Testis (tissue), 3 donors: ENCODE results near the gene CCNY. TPM values are rescaled to one million over a fixed set of nuclear protein-coding genes. Genes with fewer than 3 reads are reported as not detected.
A peak's percentile ranks its signal among the peaks of the same experiment; 100 is the strongest.

ENCODE experiments used
- DNase-seq: peaks from one replicate; pipeline ENCODE4 v3.0.0-alpha.2; 2019
- H3K27ac ChIP-seq, 2 donors: fragments of 200-600 bp; sonication (generic); one replicate each; pipeline ENCODE4 v1.5.1; 2019
- H3K27me3 ChIP-seq: fragments of 200-600 bp; sonication (generic); one replicate; pipeline ENCODE4 v1.5.1; 2019
- H3K36me3 ChIP-seq: fragments of 200-600 bp; sonication (generic); one replicate; pipeline ENCODE4 v1.5.1; 2017; ENCODE audit warnings: low read depth; ENCODE audit errors: missing control alignments
- H3K4me1 ChIP-seq: fragments of 200-600 bp; sonication (generic); one replicate; pipeline ENCODE4 v1.5.1; 2019
- H3K4me3 ChIP-seq, 2 donors: fragments of 200-600 bp; sonication (generic); one replicate each; pipeline ENCODE4 v1.5.1; 2017 to 2019
- H3K9me3 ChIP-seq: fragments of 200-600 bp; sonication (generic); one replicate; pipeline ENCODE4 v1.5.1; 2017
- CTCF ChIP-seq, 3 experiments: fragments of 450-650 bp in 2 of 3; fragments of 200-600 bp in 1 of 3; sonication (generic) in 1 of 3; IDR thresholded peaks; one replicate each; pipeline ENCODE4 v1.5.1; 2016 to 2019; ENCODE audit warnings: antibody characterized with exemption in 3 of 3, mild to moderate bottlenecking in 2 of 3, moderate library complexity in 1 of 3
- POLR2A ChIP-seq: fragments of 450-650 bp; IDR thresholded peaks from one replicate; pipeline ENCODE4 v1.6.1; 2017; ENCODE audit warnings: antibody characterized with exemption, mild to moderate bottlenecking, moderate library complexity
- WGBS, 2 donors: methylation state at CpG; one replicate each; pipeline ENCODE4 v1.1.5; 2018; 5-methylcytosine and 5-hydroxymethylcytosine counted together
- intact Hi-C: fragments of 100-400 bp; cut with DNase I; formaldehyde crosslinking; loops from one replicate; pipeline ENCODE4 v1.15.1; 2023; ENCODE audit warnings: low total_unique reads
- polyA plus RNA-seq: library from polyadenylated mRNA; stranded (reverse); fragments of 350-450 nt; fragmentation: Illumina TruSeq; extraction: RNeasy Lipid Tissue Mini Kit (QIAGEN cat#74804); gene quantifications from one replicate; pipeline ENCODE4 v1.2.3, GENCODE V29; 2014; ENCODE audit warnings: low read depth, low replicate concordance; ENCODE audit not compliant: insufficient read depth
- total RNA-seq, 2 donors: library from RNA; depleted of rRNA; stranded (reverse); fragments of >200 nt; gene quantifications; one replicate each; pipeline ENCODE4 v1.2.3, GENCODE V29; 2016

The CCNY gene
- total and polyA plus RNA-seq, 3 donors from 2014 or later: 103 to 380 (median 132) TPM

- Histone ChIP-seq H3K36me3 (no peaks in the 10 kb centered on the region), H3K4me1 (peaks cover 46% of the 10 kb centered on the region), H3K27me3 (no peaks in the 10 kb centered on the region), H3K9me3 (no peaks in the 10 kb centered on the region), H3K4me3 (no peak overlapping the region), H3K27ac (peak overlapping the region in 1 of 2 donors; percentile 31)
- DNase-seq: peak; percentile 66
- intact Hi-C loops: no loop called here
- TF ChIP-seq CTCF (IDR thresholded peaks at IDR 0.05) (no peak), POLR2A (no peak)
- WGBS, 2 donors: 65 to 67% methylated on average over 11 of the region's 11 CpGs
Measured at GRCh38 chr10:35448687-35449662, 112.7 kb downstream of the CCNY start.

- intact Hi-C loops: no loop called here
- no peaks in the 10 kb centered on the region for H3K36me3 ChIP-seq
- H3K4me3 ChIP-seq: no peak overlapping the region
- no peaks in the 10 kb centered on the region for H3K27me3 ChIP-seq
- H3K27ac ChIP-seq: no peak overlapping the region
- DNase-seq: no peak
- peaks cover 56% of the 10 kb centered on the region for H3K4me1 ChIP-seq
- TF ChIP-seq CTCF (IDR thresholded peaks at IDR 0.05): no peak
- no peak for TF ChIP-seq POLR2A
- no peaks in the 10 kb centered on the region for H3K9me3 ChIP-seq
- WGBS, 2 donors: 92 to 94% methylated on average over 5 of the region's 5 CpGs
Measured at GRCh38 chr10:35449944-35450343, 113.6 kb downstream of the CCNY start.

GRCh38 chr10:35451151-35452016, 115.1 kb downstream of the CCNY start:
- intact Hi-C loops: no loop called here
- no peak overlapping the region for H3K4me3 ChIP-seq
- no peaks in the 10 kb centered on the region for H3K36me3 ChIP-seq
- 76% methylated on average over 6 to 8 of the region's 8 CpGs for WGBS, 2 donors
- no peaks in the 10 kb centered on the region for H3K9me3 ChIP-seq
- no peak for DNase-seq
- H3K4me1 ChIP-seq: peaks cover 61% of the 10 kb centered on the region
- TF ChIP-seq CTCF (IDR thresholded peaks at IDR 0.05): no peak
- peak overlapping the region in 1 of 2 donors; percentile 31 for H3K27ac ChIP-seq
- H3K27me3 ChIP-seq: no peaks in the 10 kb centered on the region

- Histone ChIP-seq H3K36me3 (no peaks in the 10 kb centered on the region), H3K27ac (no peak overlapping the region), H3K9me3 (no peaks in the 10 kb centered on the region), H3K4me1 (peaks cover 57% of the 10 kb centered on the region), H3K4me3 (no peak overlapping the region), H3K27me3 (no peaks in the 10 kb centered on the region)
- intact Hi-C loops: no loop called here
- TF ChIP-seq POLR2A (no peak), CTCF (IDR thresholded peaks at IDR 0.05) (no peak)
- 46 to 69% methylated on average over 1 of the region's 1 CpG for WGBS, 2 donors
- no peak for DNase-seq
Measured at GRCh38 chr10:35452171-35452570, 115.9 kb downstream of the CCNY start.
